K562 (cell line): ENCODE data around the gene TMTC3. TPM values are rescaled to one million over a fixed set of nuclear protein-coding genes. Genes with fewer than 3 reads are reported as not detected.

Experiments
- ATAC-seq: fragments of 200-7000 bp; cut with Tn5 transposase; 3 replicates; pipeline ENCODE4 v1.9.1; 2020; ENCODE audit warnings: moderate library complexity
- BruUV-seq: library from RNA; stranded (reverse); fragments of 400-500 nt; replicated peaks from 2 replicates; lab custom pipeline; 2021; lab: Mats Ljungman, UMichigan
- CTCF ChIA-PET: fragments of 300-600 bp; formaldehyde crosslinking; extraction: SDS; loops from one replicate; lab custom pipeline; 2021; ENCODE audit warnings: low intra/inter-chr PET ratio; lab: Yijun Ruan, JAX
- POLR2A ChIA-PET: fragments of 300-600, 350-650 bp; sonication (Branson Sonifier 250); formaldehyde crosslinking; extraction: SDS; loops from one replicate; lab custom pipeline; 2021; ENCODE audit warnings: antibody characterized with exemption, inconsistent platforms; lab: Yijun Ruan, JAX
- DNase-seq, 4 experiments: peaks; one replicate each; pipeline versions ENCODE4 v3.0.0 to v3.0.0-alpha.2; 2011 to 2018; ENCODE audit warnings: low spot score in 3 of 4, mixed read lengths in 3 of 4; ENCODE audit errors: extremely low read depth in 1 of 4
- FAIRE-seq: peaks from 2 replicates; lab custom pipeline; 2011; peaks lifted over from hg19 to GRCh38; lab: Jason Lieb, UNC
- H2AFZ ChIP-seq: 2 replicates; pipeline ENCODE4 v1.6.0; 2011; ENCODE audit warnings: low read depth, low read length, control low read depth, inconsistent platforms
- H3K27ac ChIP-seq: fragments of 200-600 bp; 3 replicates; pipeline ENCODE4 v1.8.0; 2011; ENCODE audit warnings: low read depth, mild to moderate bottlenecking, control low read depth, inconsistent platforms, low read length, moderate library complexity, mixed read lengths; ENCODE audit errors: extremely low read depth
- H3K27me3 ChIP-seq, 2 experiments: fragments of 300-600 bp in 1 of 2; 2 replicates in 1 of 2; 3 replicates in 1 of 2; pipeline versions ENCODE4 v1.6.0 to v1.8.0; 2011; ENCODE audit warnings: inconsistent platforms in 2 of 2, low read length in 2 of 2, mild to moderate bottlenecking in 1 of 2, mixed read lengths in 1 of 2, moderate library complexity in 1 of 2; ENCODE audit not compliant: control insufficient read depth in 2 of 2, insufficient read depth in 2 of 2
- H3K36me3 ChIP-seq: fragments of 300-600 bp; 3 replicates; pipeline ENCODE4 v1.8.0; 2011; ENCODE audit warnings: mild to moderate bottlenecking, low read length, inconsistent platforms; ENCODE audit not compliant: control insufficient read depth, insufficient read depth
- H3K4me1 ChIP-seq, 2 experiments: fragments of 200-600 bp in 1 of 2; replicated peaks in 1 of 2; 2 replicates in 1 of 2; 3 replicates in 1 of 2; pipeline versions ENCODE4 v1.5.1 to v1.8.0; 2011; ENCODE audit warnings: inconsistent platforms in 2 of 2, low read length in 2 of 2, mild to moderate bottlenecking in 1 of 2, mixed read lengths in 1 of 2, moderate library complexity in 1 of 2; ENCODE audit not compliant: control insufficient read depth in 2 of 2, insufficient read depth in 2 of 2
- H3K4me2 ChIP-seq: 2 replicates; pipeline ENCODE4 v1.6.1; 2011; ENCODE audit warnings: low read length, control low read depth, inconsistent platforms, mixed read lengths; ENCODE audit not compliant: insufficient read depth
- H3K4me3 ChIP-seq: fragments of 200-600 bp; sonication (generic), shearing (Covaris generic); 2 replicates; pipeline ENCODE4 v1.5.1; 2016; ENCODE audit warnings: control low read depth, inconsistent platforms
- H3K79me2 ChIP-seq: fragments of 200-600 bp; 3 replicates; pipeline ENCODE4 v1.8.0; 2011; ENCODE audit warnings: low read length, inconsistent platforms; ENCODE audit not compliant: control insufficient read depth, insufficient read depth
- H3K9ac ChIP-seq, 2 experiments: 2 replicates each; pipeline versions ENCODE4 v1.6.0 to v1.6.1; 2011; ENCODE audit warnings: low read depth in 2 of 2, low read length in 2 of 2, control low read depth in 1 of 2, inconsistent platforms in 1 of 2, mild to moderate bottlenecking in 1 of 2, mixed read lengths in 1 of 2; ENCODE audit not compliant: insufficient read depth in 1 of 2
- H3K9me1 ChIP-seq: one replicate; pipeline ENCODE4 v1.6.0; 2011; ENCODE audit warnings: inconsistent platforms, mild to moderate bottlenecking, low read length, moderate library complexity; ENCODE audit not compliant: control insufficient read depth, insufficient read depth
- H3K9me3 ChIP-seq: replicated peaks from 2 replicates; pipeline ENCODE4 v1.5.1; 2011; ENCODE audit warnings: low read depth, low read length, inconsistent platforms; ENCODE audit not compliant: control insufficient read depth, insufficient read depth
- H4K20me1 ChIP-seq: replicated peaks from 2 replicates; pipeline ENCODE4 v1.6.1; 2011; ENCODE audit warnings: low read length, inconsistent platforms, mixed read lengths; ENCODE audit not compliant: control insufficient read depth, insufficient read depth
- CBFA2T2 ChIP-seq: fragments of 450-650 bp; conservative IDR thresholded peaks from 2 replicates; pipeline ENCODE4 v1.6.1; 2017; ENCODE audit warnings: mild to moderate bottlenecking
- ETV5 ChIP-seq: sonication (generic); formaldehyde crosslinking; IDR thresholded peaks from 2 replicates; pipeline ENCODE4 v1.4.0; 2020; ENCODE audit warnings: low read depth, mild to moderate bottlenecking, missing genetic modification reagents
- HIVEP1 ChIP-seq: fragments of 250-450 bp; sonication (Bioruptor Pico); IDR thresholded peaks from 2 replicates; pipeline ENCODE4 v1.4.0; 2020; ENCODE audit warnings: mild to moderate bottlenecking
- NCOA2 ChIP-seq, 2 experiments: fragments of 450-650 bp; IDR thresholded peaks; 2 replicates each; pipeline ENCODE4 v1.6.1; 2018; ENCODE audit warnings: mild to moderate bottlenecking in 2 of 2, moderate library complexity in 1 of 2; ENCODE audit not compliant: partially characterized antibody in 2 of 2
- POLR2AphosphoS5 ChIP-seq: IDR thresholded peaks from 2 replicates; pipeline ENCODE4 v1.6.1; 2011; ENCODE audit warnings: mild to moderate bottlenecking, low read depth, low read length, moderate library complexity; ENCODE audit not compliant: control insufficient read depth, insufficient read depth
- POLR2G ChIP-seq: fragments of 200-400 bp; formaldehyde crosslinking; IDR thresholded peaks from 2 replicates; pipeline ENCODE4 v1.6.1; 2017; ENCODE audit warnings: low read depth, mild to moderate bottlenecking, antibody characterized with exemption, low read length, moderate library complexity
- UBTF ChIP-seq, 2 experiments: IDR thresholded peaks; 2 replicates each; pipeline ENCODE4 v1.6.1; 2012; ENCODE audit warnings: improper control_type of control experiment in 2 of 2, low read depth in 2 of 2, low read length in 2 of 2, borderline replicate concordance in 1 of 2
- ZNF778 ChIP-seq: fragments of 450-650 bp; formaldehyde crosslinking; IDR thresholded peaks from 2 replicates; pipeline ENCODE4 v1.4.0; 2020; ENCODE audit warnings: mild to moderate bottlenecking, moderate library complexity
- in situ Hi-C: fragments of 300-500 bp; cut with MboI; formaldehyde crosslinking; loops from 4 replicates; pipeline ENCODE4 v1.15.0; 2018; ENCODE audit warnings: inconsistent platforms, mixed read lengths
- intact Hi-C: fragments of 100-400 bp; cut with micrococcal nuclease; formaldehyde crosslinking; loops from 2 replicates; pipeline ENCODE4 v1.14.2; 2022
- polyA plus RNA-seq, 8 experiments: library from polyadenylated mRNA; depleted of rRNA in 4 of 8; stranded (reverse) in 5 of 8; unstranded in 3 of 8; fragments of >200 nt; fragmentation: Nextera tagmentation in 2 of 8; fragmentation: Illumina TruSeq in 1 of 8; extraction: Ambion mirVana in 2 of 8; extraction: Trizol in 1 of 8; gene quantifications; 2 replicates each; pipeline versions ENCODE4 v1.2.1 to v1.2.3, GENCODE V29; 2011 to 2014; ENCODE audit warnings: inconsistent platforms in 1 of 8, missing spikeins in 1 of 8
- total RNA-seq, 7 experiments: library from RNA; depleted of rRNA in 6 of 7; stranded (reverse); fragments of >200 nt in 6 of 7; fragmentation: Illumina TruSeq in 2 of 7; extraction: Trizol in 2 of 7; gene quantifications; 2 replicates each; pipeline versions ENCODE4 v1.2.1 to v1.2.3, GENCODE V29; 2011 to 2021; ENCODE audit warnings: low replicate concordance in 1 of 7
- TF ChIP-seq, protein P1 (sequence below): fragments of 250-450 bp; sonication (Bioruptor Pico); IDR thresholded peaks from 2 replicates; pipeline ENCODE4 v1.8.0; 2022; ENCODE audit warnings: moderate library complexity, mild to moderate bottlenecking, inconsistent platforms
- TF ChIP-seq, protein P2 (sequence below), 2 experiments: fragments of 450-650 bp in 1 of 2; sonication (generic) in 1 of 2; formaldehyde crosslinking in 1 of 2; IDR thresholded peaks in 1 of 2; conservative IDR thresholded peaks in 1 of 2; 2 replicates each; pipeline versions ENCODE4 v1.6.1 to v1.8.1; 2016 to 2023; ENCODE audit warnings: mild to moderate bottlenecking in 2 of 2, moderate library complexity in 2 of 2, inconsistent platforms in 1 of 2, missing genetic modification reagents in 1 of 2
- TF ChIP-seq, protein P3 (sequence below): fragments of 250-450 bp; sonication (Bioruptor Pico); IDR thresholded peaks from 2 replicates; pipeline ENCODE4 v1.8.0; 2021; ENCODE audit warnings: borderline replicate concordance, mild to moderate bottlenecking, moderate library complexity; ENCODE audit not compliant: poor library complexity, severe bottlenecking

Gene TMTC3
- total and polyA plus RNA-seq, 9 of the 15 experiments (the other 6 are each of a cell fraction or from before 2014, with no cell fraction given): 1.9 to 9.8 (median 4.7) TPM

- TF ChIP-seq ZNF778 (CRISPR knock-in tag) (no peak), CBFA2T2 (no peak), POLR2G (no peak), POLR2AphosphoS5 (no peak), UBTF (IDR thresholded peaks at IDR 0.05; ENCODE audit: borderline replicate concordance in 1 of 2, low read depth in 2 of 2, low read length in 2 of 2) (no peak), ETV5 (CRISPR knock-in tag) (no peak), HIVEP1 (CRISPR knock-in tag) (no peak), NCOA2 (IDR thresholded peaks at IDR 0.05; ENCODE audit: partially characterized antibody in 2 of 2) (no peak)
- TF ChIP-seq, protein P1, sequence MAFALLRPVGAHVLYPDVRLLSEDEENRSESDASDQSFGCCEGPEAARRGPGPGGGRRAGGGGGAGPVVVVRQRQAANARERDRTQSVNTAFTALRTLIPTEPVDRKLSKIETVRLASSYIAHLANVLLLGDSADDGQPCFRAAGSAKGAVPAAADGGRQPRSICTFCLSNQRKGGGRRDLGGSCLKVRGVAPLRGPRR (CRISPR knock-in tag): no peak
- TF ChIP-seq, protein P2, sequence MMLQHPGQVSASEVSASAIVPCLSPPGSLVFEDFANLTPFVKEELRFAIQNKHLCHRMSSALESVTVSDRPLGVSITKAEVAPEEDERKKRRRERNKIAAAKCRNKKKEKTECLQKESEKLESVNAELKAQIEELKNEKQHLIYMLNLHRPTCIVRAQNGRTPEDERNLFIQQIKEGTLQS (IDR thresholded peaks at IDR 0.05): no peak
- TF ChIP-seq, protein P2 (CRISPR knock-in tag; conservative IDR thresholded peaks at IDR 0.05): no peak
- TF ChIP-seq, protein P3, sequence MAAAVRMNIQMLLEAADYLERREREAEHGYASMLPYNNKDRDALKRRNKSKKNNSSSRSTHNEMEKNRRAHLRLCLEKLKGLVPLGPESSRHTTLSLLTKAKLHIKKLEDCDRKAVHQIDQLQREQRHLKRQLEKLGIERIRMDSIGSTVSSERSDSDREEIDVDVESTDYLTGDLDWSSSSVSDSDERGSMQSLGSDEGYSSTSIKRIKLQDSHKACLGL (CRISPR knock-in tag): no peak
- ChIA-PET POLR2A (no interaction called here), CTCF (no interaction called here)
- no peaks in the 10 kb centered on the region for H3K9me1 ChIP-seq
- in situ Hi-C loops (no loop called here), intact Hi-C loops (no loop called here)
- H3K4me2 ChIP-seq: no peak overlapping the region
- no peak overlapping the region for H3K9ac ChIP-seq
- FAIRE-seq (no peak), ATAC-seq (no peak), DNase-seq (no peak)
- H3K4me3 ChIP-seq: no peak overlapping the region
- H3K79me2 ChIP-seq: no peaks in the 10 kb centered on the region
- no TSS peak for BruUV-seq
- no peaks in the 10 kb centered on the region for H3K9me3 ChIP-seq
- H3K27me3 ChIP-seq: no peaks in the 10 kb centered on the region
- H3K4me1 ChIP-seq: no peaks in the 10 kb centered on the region
- no peak overlapping the region for H3K27ac ChIP-seq
- no peaks in the 10 kb centered on the region for H3K36me3 ChIP-seq
- no peak overlapping the region for H2AFZ ChIP-seq
- H4K20me1 ChIP-seq: no peaks in the 10 kb centered on the region
Measured at GRCh38 chr12:88223519-88223918, 81.4 kb downstream of the TMTC3 start.
